Activated T-helper 2 cell treated with anti-CD3 and anti-CD28 coated beads, Interferon-gamma antibody, Interleukin-2, Interleukin-4, amounts not matched to agents 10 μg/mL and 5 μg/mL and 100 μg/mL, durations not matched to agents 14 hours and 24 hours and 36 hours (primary cell): ENCODE measurements around the gene USE1. TPM values are rescaled to one million over a fixed set of nuclear protein-coding genes. Genes with fewer than 3 reads are reported as not detected.

ENCODE experiments used
- DNase-seq: peaks from one replicate; pipeline ENCODE4 v3.0.0; 2021; ENCODE audit warnings: low spot score
- H3K27ac Mint-ChIP-seq: one replicate; pipeline ENCODE4 v1.8.0; 2021; ENCODE audit warnings: mixed read lengths
- H3K27me3 Mint-ChIP-seq: one replicate; pipeline ENCODE4 v1.8.0; 2021; ENCODE audit warnings: low read depth, mixed read lengths
- H3K36me3 Mint-ChIP-seq: one replicate; pipeline ENCODE4 v1.8.0; 2021; ENCODE audit warnings: low read depth, mixed read lengths
- H3K4me1 Mint-ChIP-seq: one replicate; pipeline ENCODE4 v1.8.0; 2021; ENCODE audit warnings: low read depth, mixed read lengths
- H3K4me3 Mint-ChIP-seq: one replicate; pipeline ENCODE4 v1.8.0; 2021; ENCODE audit warnings: low read depth, mild to moderate bottlenecking, moderate library complexity, mixed read lengths
- H3K9me3 Mint-ChIP-seq: one replicate; pipeline ENCODE4 v1.8.0; 2021; ENCODE audit warnings: mixed read lengths
- intact Hi-C: fragments of 100-400 bp; cut with micrococcal nuclease; formaldehyde crosslinking; loops from one replicate; pipeline ENCODE4 v1.15.1; 2023
- total RNA-seq: library from RNA; stranded (reverse); gene quantifications from 2 replicates; pipeline ENCODE4 v1.2.3, GENCODE V29; 2022

Gene USE1
- total RNA-seq, 1 donor from 2014 or later: 26.4 TPM

GRCh38 chr19:17260842-17261325 is 45.7 kb downstream of the USE1 start:
- Mint-ChIP-seq H3K4me3 (no peak overlapping the region), H3K36me3 (no peaks in the 10 kb centered on the region), H3K9me3 (no peaks in the 10 kb centered on the region), H3K27me3 (peaks cover 3% of the 10 kb centered on the region), H3K4me1 (peaks cover 8% of the 10 kb centered on the region), H3K27ac (no peak overlapping the region)
- DNase-seq: peak; percentile 83
- intact Hi-C loops: no loop called here

GRCh38 chr19:17262557-17262956 is 47.4 kb downstream of the USE1 start:
- Mint-ChIP-seq H3K4me3 (no peak overlapping the region), H3K27ac (no peak overlapping the region)
- intact Hi-C loops: no loop called here

GRCh38 chr19:17263712-17264640 is 48.8 kb downstream of the USE1 start:
- Mint-ChIP-seq H3K27ac (no peak overlapping the region), H3K4me1 (peaks cover 17% of the 10 kb centered on the region), H3K4me3 (no peak overlapping the region), H3K36me3 (no peaks in the 10 kb centered on the region), H3K9me3 (no peaks in the 10 kb centered on the region), H3K27me3 (peaks cover 3% of the 10 kb centered on the region)
- intact Hi-C loops: no loop called here
- no peak for DNase-seq

More at GRCh38 chr19:17262557-17262956, 47.4 kb downstream of the USE1 start:
- no peaks in the 10 kb centered on the region for H3K36me3 Mint-ChIP-seq
- DNase-seq: no peak
- no peaks in the 10 kb centered on the region for H3K9me3 Mint-ChIP-seq
- peaks cover 13% of the 10 kb centered on the region for H3K4me1 Mint-ChIP-seq
- peaks cover 3% of the 10 kb centered on the region for H3K27me3 Mint-ChIP-seq

GRCh38 chr19:17264641-17264979 is 49.5 kb downstream of the USE1 start, which contains the start of gene USHBP1:
USHBP1 (minus strand) TSS chr19:17264745; CDS start chr19:17264299, 446 bp downstream.
- Mint-ChIP-seq H3K27me3 (peaks cover 3% of the 10 kb centered on the region), H3K4me1 (peaks cover 17% of the 10 kb centered on the region), H3K36me3 (no peaks in the 10 kb centered on the region), H3K27ac (no peak within 1 kb of the TSS), H3K4me3 (no peak within 1 kb of the TSS), H3K9me3 (no peaks in the 10 kb centered on the region)
- intact Hi-C loops: no loop called here
- DNase-seq: no peak

- no peak overlapping the region for H3K4me3 Mint-ChIP-seq
- H3K27ac Mint-ChIP-seq: no peak overlapping the region
- H3K9me3 Mint-ChIP-seq: no peaks in the 10 kb centered on the region
- intact Hi-C loops: no loop called here
- no peak for DNase-seq
- no peaks in the 10 kb centered on the region for H3K27me3 Mint-ChIP-seq
- H3K4me1 Mint-ChIP-seq: peaks cover 15% of the 10 kb centered on the region
- H3K36me3 Mint-ChIP-seq: peaks cover 6% of the 10 kb centered on the region
These were observed 50.9 kb downstream of the USE1 start for GRCh38 chr19:17266026-17266425.

- no peak for DNase-seq
- Mint-ChIP-seq H3K9me3 (no peaks in the 10 kb centered on the region), H3K4me1 (peaks cover 15% of the 10 kb centered on the region), H3K27ac (peak overlapping the region; percentile 86), H3K4me3 (peak overlapping the region; percentile 92), H3K36me3 (peaks cover 11% of the 10 kb centered on the region), H3K27me3 (no peaks in the 10 kb centered on the region)
- intact Hi-C loops: no loop called here
These were observed 51.4 kb downstream of the USE1 start for GRCh38 chr19:17266589-17266974.

- Mint-ChIP-seq H3K27ac (peak within 1 kb of the TSS; percentile 86), H3K36me3 (peaks cover 16% of the 10 kb centered on the region), H3K4me3 (peak within 1 kb of the TSS; percentile 92), H3K4me1 (peaks cover 15% of the 10 kb centered on the region), H3K9me3 (no peaks in the 10 kb centered on the region), H3K27me3 (no peaks in the 10 kb centered on the region)
- intact Hi-C loops: no loop called here
- DNase-seq: peak; percentile 96
These were observed 52.0 kb downstream of the USE1 start, which contains the start of gene BABAM1 for GRCh38 chr19:17266975-17267788. BABAM1 (plus strand) TSS chr19:17267443; CDS start chr19:17268807, 1,364 bp downstream.

- Mint-ChIP-seq H3K4me3 (peak overlapping the region; percentile 92), H3K27ac (no peak overlapping the region), H3K9me3 (no peaks in the 10 kb centered on the region), H3K27me3 (no peaks in the 10 kb centered on the region), H3K36me3 (peaks cover 22% of the 10 kb centered on the region), H3K4me1 (peaks cover 15% of the 10 kb centered on the region)
- intact Hi-C loops: no loop called here
- DNase-seq: no peak
These were observed 53.6 kb downstream of the USE1 start for GRCh38 chr19:17268754-17269153.

Other genes with a start within 250 kb of the USE1 start
- gene CPAMD8, start 188.5 kb upstream of the USE1 start, total RNA-seq: 0.27 and 0.44 TPM in 2 replicates
- gene HAUS8, start 139.9 kb upstream of the USE1 start, total RNA-seq: 27.8 and 28.8 TPM in 2 replicates
- gene MYO9B, start 139.6 kb upstream of the USE1 start, total RNA-seq: 143 TPM in 2 replicates
- 20.7 and 22.0 TPM in 2 replicates for gene OCEL1, start 10.9 kb downstream of the USE1 start, total RNA-seq
- gene NR2F6, start 30.6 kb downstream of the USE1 start, total RNA-seq: 13.2 and 13.4 TPM in 2 replicates
- gene USHBP1, start 49.4 kb downstream of the USE1 start, total RNA-seq: 0.07 TPM in 1 of 2 replicates, not detected in the other
- gene BABAM1, start 52.1 kb downstream of the USE1 start, total RNA-seq: 122 and 123 TPM in 2 replicates
- 19.8 and 20.4 TPM in 2 replicates for gene ANKLE1, start 66.5 kb downstream of the USE1 start, total RNA-seq
- gene ABHD8, start 88.1 kb downstream of the USE1 start, total RNA-seq: 9.9 and 10.9 TPM in 2 replicates
- 92.0 and 95.7 TPM in 2 replicates for gene MRPL34, start 90.5 kb downstream of the USE1 start, total RNA-seq
- gene DDA1, start 94.2 kb downstream of the USE1 start, total RNA-seq: 37.1 and 39.2 TPM in 2 replicates
- 9.2 and 9.4 TPM in 2 replicates for gene ANO8, start 119.5 kb downstream of the USE1 start, total RNA-seq
- gene GTPBP3, start 122.2 kb downstream of the USE1 start, total RNA-seq: 62.5 and 66.5 TPM in 2 replicates
- not detected in 2 replicates for gene PLVAP, start 162.0 kb downstream of the USE1 start, total RNA-seq
- 1.5 and 2.4 TPM in 2 replicates for gene CCDC194, start 178.8 kb downstream of the USE1 start, total RNA-seq
- gene BST2, start 190.3 kb downstream of the USE1 start, total RNA-seq: 129 and 133 TPM in 2 replicates
- 41.1 and 43.2 TPM in 2 replicates for gene MVB12A, start 204.7 kb downstream of the USE1 start, total RNA-seq
- not detected in 2 replicates for gene TMEM221, start 233.3 kb downstream of the USE1 start, total RNA-seq
- not detected in 2 replicates for gene NXNL1, start 245.6 kb downstream of the USE1 start, total RNA-seq